HL-60/S4 treated with retinoic acid at 250 ng/mL for 4 days and 3 days (cell line): ENCODE data around the gene DPH1.

ENCODE experiments used
- in situ Hi-C: fragments of 300-500 bp; cut with MboI; formaldehyde crosslinking; loops from 2 replicates; pipeline ENCODE4 v1.7.0; 2022; ENCODE audit warnings: low sequenced_read_pairs

Gene DPH1

GRCh38 chr17:2025622-2026309, 4.2 kb upstream of the DPH1 start:
- in situ Hi-C loops = no loop called here

DNA sequence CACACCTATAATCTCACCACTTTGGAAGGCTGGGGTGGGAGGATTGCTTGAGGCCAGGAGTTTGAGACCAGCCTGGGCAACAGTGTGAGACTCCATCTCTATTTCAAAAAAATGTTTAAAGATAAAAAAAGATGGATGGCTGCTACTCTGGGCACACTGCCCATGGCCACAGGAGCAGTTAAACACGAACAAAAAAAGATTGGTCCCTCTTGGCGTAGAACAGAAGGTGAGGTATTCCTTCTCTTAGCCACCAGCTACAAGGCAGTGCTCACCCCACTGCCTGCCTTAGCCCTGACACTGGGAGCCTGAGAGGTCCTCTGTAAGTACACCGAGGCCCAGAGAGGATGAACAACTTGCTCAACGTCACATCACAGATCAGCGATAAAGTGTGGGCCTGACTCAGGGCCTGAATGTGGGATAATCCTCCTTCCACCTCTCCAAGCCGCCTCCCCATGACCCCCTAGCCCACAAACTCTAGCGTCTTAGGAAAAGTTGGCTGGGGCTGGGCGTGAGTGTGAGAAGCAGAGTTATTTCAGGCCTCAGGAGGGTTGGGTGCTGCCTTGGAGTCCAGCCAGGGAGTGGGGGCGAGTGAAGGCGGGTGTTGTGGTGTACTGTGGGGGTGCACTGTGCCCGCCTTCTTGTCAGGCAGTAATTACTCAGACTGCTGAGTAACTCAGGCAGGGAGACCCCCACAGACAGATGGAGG, 2.3 kb upstream of the DPH1 start:
- in situ Hi-C loops = no loop called here

- in situ Hi-C loops = no loop called here
These were observed 1.7 kb upstream of the DPH1 start for GRCh38 chr17:2028234-2028614.

DNA sequence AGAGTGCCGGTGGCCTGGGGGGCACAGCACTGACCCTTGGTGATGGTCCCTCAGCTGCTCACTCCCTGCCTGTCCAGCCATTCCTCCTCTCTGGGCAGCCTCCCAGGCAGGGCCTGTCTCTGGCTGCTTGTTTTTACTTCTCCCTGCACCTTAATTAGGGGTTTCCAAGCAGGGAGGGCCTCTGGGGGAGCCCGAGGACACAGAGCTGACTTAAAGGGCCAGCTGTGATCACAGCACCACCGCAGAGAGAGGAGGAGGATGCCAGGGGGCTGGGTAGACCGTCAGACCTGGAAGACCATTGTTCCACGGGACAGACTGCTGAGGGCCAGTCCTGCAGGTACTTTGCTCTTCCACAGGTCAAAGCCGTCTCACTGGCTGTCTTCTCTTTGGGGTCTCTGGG, 1.2 kb upstream of the DPH1 start:
- in situ Hi-C loops = no loop called here

DNA sequence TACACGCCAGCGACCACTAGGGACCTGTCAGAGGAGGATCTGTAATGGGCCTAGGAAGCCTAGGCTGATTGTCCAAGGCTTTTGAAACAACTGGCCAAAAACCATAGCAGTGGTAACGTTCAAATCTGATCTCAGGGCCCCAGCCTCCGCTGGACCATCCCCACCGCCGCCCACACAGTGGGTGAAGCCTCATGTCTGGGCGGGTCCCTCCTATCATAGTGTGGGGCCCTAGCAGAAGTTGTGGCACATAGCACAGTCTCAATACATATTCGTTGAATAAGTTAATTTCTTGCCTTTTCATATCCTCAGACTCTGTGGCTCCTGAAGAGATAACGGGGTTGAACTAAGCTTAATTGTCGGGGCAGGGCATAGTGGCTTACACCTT, 818 bp downstream of the DPH1 start:
- in situ Hi-C loops = no loop called here

DNA sequence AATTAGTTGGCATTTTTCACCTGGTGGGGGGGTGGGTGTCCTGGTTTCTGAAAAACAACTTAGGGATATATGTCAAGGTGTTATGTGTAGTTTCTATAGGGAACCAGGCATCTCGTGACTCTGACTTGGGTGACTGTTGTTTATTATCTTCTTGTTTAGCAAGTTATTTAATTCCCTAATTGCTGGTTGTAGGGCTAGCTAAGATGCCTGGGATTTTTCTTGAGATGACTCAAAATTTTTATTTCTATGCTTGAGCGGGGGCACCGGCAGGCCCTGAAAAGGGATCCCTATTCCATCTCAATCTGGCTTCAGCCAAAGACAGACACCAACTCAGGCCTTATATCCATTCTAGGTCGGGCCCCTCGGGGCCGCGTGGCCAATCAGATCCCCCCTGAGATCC, 3.2 kb downstream of the DPH1 start:
- in situ Hi-C loops = no loop called here

GRCh38 chr17:2034157-2034556, 4.2 kb downstream of the DPH1 start:
- in situ Hi-C loops = no loop called here

DNA sequence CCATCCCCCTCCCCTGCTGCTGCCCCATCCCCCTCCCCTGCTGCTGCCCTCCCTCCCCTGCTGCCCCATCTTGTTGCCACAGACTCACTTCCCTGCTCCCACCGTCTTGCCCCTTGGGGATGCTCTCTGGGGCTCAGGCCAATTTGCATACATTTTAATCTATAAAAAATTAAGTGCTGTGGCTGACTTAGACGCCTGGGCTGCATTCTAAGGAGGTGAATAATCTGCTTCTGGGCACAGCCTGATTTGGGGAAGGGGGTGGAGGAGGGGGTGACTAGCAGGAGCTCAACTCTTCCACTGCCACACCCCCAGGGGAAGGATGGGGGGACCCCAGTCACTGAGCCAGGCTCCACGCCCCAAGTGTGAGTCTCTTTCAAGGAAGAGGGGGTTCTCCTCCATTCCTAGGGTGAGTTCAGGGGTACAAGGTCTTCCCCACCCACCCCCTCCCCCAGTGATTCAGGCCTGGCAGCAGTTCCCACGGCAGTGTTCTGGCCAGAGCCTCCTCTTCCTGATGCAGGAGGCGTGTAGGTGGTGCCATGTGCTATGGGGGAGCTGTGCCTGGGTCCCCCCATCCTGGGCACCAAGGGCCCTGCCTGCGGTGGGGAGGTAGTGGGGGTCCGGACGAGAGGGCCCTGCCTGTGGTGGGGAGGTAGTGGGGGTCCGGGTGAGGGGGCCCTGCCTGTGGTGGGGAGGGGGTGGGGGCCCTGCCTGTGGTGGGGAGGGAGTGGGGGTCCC, 5.0 kb downstream of the DPH1 start:
- in situ Hi-C loops = no loop called here

GRCh38 chr17:2035541-2036488, 5.9 kb downstream of the DPH1 start:
- in situ Hi-C loops = no loop called here

DNA sequence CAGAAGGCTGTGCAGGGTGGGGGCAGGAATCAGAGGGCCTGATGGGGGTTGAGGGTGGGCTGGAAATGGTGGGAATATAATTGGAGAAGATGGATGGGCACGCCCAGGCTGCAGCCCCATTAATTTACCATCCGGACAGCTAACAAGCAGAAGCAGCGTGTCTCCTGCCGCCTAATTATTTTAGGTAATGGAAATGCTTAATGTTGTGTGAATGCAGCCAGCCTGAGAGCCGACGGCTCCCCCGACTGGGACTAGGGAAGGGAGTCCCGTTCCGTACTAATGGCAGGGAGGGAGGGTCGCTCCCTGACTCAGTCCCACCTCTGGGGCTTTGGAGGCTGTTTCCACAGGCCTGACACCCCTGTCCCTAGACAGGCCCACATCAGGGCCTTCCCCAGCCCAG, 7.2 kb downstream of the DPH1 start:
- in situ Hi-C loops = no loop called here

- in situ Hi-C loops = no loop called here
These were observed 10.4 kb downstream of the DPH1 start for GRCh38 chr17:2040219-2040827.

DNA sequence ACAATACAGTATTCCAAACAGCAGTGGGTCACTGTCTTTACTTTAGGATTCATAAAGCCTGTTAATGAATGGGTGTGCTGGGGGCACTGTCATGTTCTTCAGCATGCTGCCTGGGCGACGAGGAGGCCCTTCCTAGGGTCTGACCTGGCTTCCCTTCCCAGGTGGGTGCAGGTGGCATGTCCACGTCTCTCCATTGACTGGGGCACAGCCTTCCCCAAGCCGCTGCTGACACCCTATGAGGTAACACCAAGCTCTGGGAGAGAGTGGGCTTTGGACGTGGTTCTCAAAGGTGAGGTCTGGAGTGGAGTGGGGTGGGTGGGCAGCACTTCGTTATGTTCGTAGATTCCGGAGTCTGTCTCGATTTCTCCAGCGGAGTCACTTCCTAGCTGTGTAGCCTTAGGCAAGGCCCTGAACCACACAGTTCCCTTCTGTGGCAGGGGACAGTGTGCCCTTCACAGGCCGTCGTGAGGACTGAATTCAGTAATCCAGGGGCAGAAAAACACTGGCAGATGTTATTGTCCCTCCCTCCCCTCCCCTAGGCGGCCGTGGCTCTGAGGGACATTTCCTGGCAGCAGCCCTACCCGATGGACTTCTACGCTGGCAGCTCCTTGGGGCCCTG, 11.1 kb downstream of the DPH1 start:
- in situ Hi-C loops = no loop called here

GRCh38 chr17:2041561-2042389, 11.8 kb downstream of the DPH1 start, which contains the start of gene OVCA2:
Gene OVCA2 (plus strand): TSS chr17:2042022. CDS start chr17:2042048, 26 bp downstream.
- in situ Hi-C loops = no loop called here

- in situ Hi-C loops = no loop called here
These were observed 12.5 kb downstream of the DPH1 start for GRCh38 chr17:2042390-2042847.

DNA sequence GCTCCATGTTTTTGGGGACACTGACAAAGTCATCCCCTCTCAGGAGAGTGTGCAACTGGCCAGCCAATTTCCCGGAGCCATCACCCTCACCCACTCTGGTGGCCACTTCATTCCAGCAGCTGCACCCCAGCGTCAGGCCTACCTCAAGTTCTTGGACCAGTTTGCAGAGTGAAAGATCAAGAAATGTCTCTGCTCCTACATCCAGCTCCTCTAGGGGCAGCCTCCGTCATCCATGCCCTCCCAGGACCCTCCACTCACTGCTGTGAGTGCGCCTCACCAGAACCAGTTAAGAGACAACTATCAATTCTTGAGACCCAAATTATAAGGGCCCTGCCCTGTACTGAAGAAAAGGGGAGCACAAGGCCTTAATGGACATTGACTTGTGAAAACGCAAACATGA, 13.0 kb downstream of the DPH1 start:
- in situ Hi-C loops = no loop called here

DNA sequence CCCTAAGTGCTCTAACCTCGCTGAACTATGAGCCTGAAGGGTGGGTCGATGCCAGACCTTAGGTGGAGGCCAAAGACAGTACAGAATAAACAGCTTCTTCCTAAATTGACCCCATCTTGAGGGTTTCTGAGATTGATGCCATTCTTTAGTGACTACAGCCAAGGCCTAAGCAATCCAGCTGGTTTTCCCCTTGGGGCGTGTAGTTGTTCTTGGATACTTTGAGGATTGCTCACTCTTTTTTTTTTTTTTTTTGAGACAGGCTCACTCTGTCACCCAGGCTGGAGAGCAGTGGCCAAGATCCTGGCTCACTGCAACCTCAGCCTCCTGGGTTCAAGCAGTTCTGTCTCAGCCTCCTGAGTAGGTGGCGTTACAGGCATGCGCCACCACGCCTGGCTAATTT, 13.8 kb downstream of the DPH1 start:
- in situ Hi-C loops = no loop called here

DNA sequence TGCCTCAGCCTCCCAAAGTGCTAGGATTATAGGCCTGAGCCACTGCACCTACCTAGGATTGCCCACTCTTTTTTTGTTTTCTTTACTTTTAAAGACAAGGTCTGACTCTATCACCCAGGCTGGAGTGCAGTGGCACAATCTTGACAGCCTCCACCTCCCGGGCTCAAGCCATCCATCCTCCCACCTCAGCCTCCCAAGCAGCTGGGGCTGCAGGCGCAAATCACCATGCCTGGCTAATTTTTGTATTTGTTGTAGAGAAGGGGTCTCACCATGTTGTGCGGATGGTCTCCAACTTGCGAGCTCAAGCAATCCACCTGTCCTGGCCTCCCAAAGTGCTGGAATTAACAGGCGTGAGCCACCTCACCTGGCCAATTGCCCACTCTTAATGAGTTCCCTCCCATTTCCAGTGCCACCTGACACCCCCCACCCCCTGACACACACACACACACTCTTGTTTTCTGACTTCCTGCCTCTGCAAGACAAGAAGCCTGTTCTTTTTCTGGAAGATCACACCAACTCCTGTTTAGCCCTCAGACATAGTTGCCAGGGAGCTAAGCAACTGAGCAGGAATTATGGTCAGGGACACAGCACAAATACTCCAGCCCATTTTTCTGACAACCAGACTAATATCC, 14.4 kb downstream of the DPH1 start:
- in situ Hi-C loops = no loop called here

GRCh38 chr17:2047590-2047989, 17.6 kb downstream of the DPH1 start:
- in situ Hi-C loops = no loop called here

- in situ Hi-C loops = no loop called here
These were observed 18.9 kb downstream of the DPH1 start for GRCh38 chr17:2048805-2049204.
